ENCODE data around the gene RBM34. TPM values are rescaled to one million over a fixed set of nuclear protein-coding genes. Genes with fewer than 3 reads are reported as not detected.
"Not testable (repeated sequence)": the region's sequence is repeated elsewhere in the genome, so short reads cannot be mapped to it uniquely, and the experiment has no call there.

RBM34 gene
- total RNA-seq, 4 donors from 2014 or later: 13.1 to 56.7 (median 29.7) TPM

DNA sequence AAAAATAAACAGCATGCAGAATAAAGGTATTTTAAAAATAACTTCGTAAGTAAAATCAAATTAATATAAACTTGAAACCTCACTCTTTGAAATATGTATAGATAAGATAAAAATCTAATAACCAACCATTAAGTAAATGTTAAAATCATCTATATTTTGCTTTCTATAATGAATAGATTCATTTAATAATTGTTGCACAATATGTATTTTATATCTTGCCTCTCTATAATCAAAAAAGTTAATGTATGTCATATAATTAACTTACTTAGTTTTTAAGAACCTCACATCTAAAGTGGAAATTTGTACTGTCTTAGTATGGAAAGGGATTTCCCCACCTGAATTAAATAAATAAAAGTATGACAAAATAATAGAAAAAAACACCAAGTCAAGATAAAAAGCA lies 42.4 kb upstream of the RBM34 start:
- TF ChIP-seq CTCF (IDR thresholded peaks at IDR 0.05) (no peak), POLR2A (IDR thresholded peaks at IDR 0.05) (no peak), POLR2AphosphoS5 (IDR thresholded peaks at IDR 0.05) (no peak), EP300 (IDR thresholded peaks at IDR 0.05; ENCODE audit: low read depth) (no peak)
- in situ Hi-C loops (cut with MboI; ENCODE audit: low pct_ligation_motif_present in 1 of 4, low pct_unique_long_range_greater_than_20kb in 1 of 4, low sequenced_read_pairs in 3 of 4): no loop called here

DNA sequence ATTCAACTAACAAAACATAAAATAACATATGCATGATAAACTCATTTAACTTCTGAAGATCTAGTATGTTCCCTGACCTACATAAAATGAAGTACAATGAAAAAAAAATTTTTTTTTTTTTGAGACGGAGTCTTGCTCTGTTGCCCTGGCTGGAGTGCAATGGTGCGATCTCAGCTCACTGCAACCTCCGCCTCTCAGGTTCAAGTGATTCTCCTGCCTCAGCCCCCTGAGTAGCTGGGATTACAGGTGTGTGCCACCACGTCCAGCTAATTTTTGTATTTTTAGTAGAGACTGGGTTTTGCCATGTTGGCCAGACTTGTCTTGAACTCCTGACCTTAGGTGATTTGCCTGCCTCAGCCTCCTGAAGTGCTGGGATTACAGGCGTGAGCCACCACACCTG lies 41.4 kb upstream of the RBM34 start:
- WGBS, 2 donors (ENCODE audit: low coverage in 1 of 2): 96% methylated on average over 5 of the region's 5 CpGs; no CpG with 5 or more reads in 1 of the 2 donors
- intact Hi-C loops (cut with DNase I; ENCODE audit: low total_unique reads); H3K27ac ChIP-seq; H3K4me3 ChIP-seq; H3K36me3 ChIP-seq; H3K9me3 ChIP-seq; H3K27me3 ChIP-seq; in situ Hi-C loops (cut with MboI; ENCODE audit: low pct_ligation_motif_present in 1 of 4, low pct_unique_long_range_greater_than_20kb in 1 of 4, low sequenced_read_pairs in 3 of 4); H3K4me1 ChIP-seq; DNase-seq: not testable (repeated sequence)

More for the DNA sequence above, 42.4 kb upstream of the RBM34 start:
- 93 to 94% methylated on average over 1 of the region's 1 CpG for WGBS, 2 donors (ENCODE audit: low coverage in 1 of 2)
- no peak overlapping the region for H3K4me3 ChIP-seq
- H3K9me3 ChIP-seq: no peaks in the 10 kb centered on the region
- no peaks in the 10 kb centered on the region for H3K27me3 ChIP-seq
- intact Hi-C loops (cut with DNase I; ENCODE audit: low total_unique reads): no loop called here
- DNase-seq: no peak
- H3K4me1 ChIP-seq: no peaks in the 10 kb centered on the region
- H3K27ac ChIP-seq: no peak overlapping the region
- H3K36me3 ChIP-seq: peaks cover 0 to 5% (median 2%) of the 10 kb centered on the region in 4 donors

DNA sequence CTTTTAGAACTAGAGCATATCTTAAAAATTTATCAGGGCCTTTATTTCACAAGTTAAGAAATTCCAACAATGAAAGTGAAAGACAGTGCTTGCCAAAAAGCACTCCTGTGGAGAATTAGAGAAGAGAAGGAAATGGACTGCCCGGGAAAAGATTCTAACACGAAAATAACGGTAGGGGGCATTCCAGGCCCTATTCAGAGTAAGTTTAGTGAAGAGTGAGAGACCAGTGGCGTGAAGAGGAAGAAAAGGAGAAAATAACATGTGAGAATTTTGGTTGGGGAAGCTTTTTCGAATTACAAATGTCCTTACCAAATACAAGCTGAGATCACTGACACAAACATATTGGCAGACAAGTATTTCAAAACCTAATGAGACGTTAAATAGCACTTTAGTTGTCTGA lies 38.4 kb upstream of the RBM34 start:
- DNase-seq: no peak
- no peak overlapping the region for H3K27ac ChIP-seq

DNA sequence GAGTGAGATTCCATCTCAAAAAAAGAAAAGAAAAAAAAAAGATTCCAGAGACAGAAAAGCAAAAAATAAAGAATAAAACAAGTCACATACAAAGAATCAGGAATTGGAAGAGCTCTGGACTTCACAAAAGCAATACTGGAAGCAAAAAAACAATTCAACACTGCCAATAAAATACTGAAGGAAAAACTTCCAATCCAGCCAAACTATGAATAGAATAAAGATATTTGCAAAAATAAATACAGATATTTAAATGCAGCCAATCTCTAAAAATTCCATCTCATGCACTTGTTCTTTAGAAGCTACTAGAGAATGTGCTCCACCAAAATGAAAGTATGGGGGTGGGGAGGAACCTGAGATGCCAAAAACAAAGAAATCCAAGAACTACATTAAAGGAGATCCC lies 29.4 kb upstream of the RBM34 start:
- no peak for DNase-seq
- Histone ChIP-seq H3K27ac (no peak overlapping the region), H3K4me3 (no peak overlapping the region), H3K36me3 (peaks cover 0 to 26% (median 11%) of the 10 kb centered on the region in 4 donors), H3K9me3 (no peaks in the 10 kb centered on the region), H3K27me3 (no peaks in the 10 kb centered on the region), H3K4me1 (no peaks in the 10 kb centered on the region)
- intact Hi-C loops (cut with DNase I; ENCODE audit: low total_unique reads): no loop called here
- TF ChIP-seq POLR2AphosphoS5 (IDR thresholded peaks at IDR 0.05) (no peak), CTCF (IDR thresholded peaks at IDR 0.05) (no peak), POLR2A (IDR thresholded peaks at IDR 0.05) (no peak), EP300 (IDR thresholded peaks at IDR 0.05; ENCODE audit: low read depth) (no peak)
- in situ Hi-C loops (cut with MboI; ENCODE audit: low pct_ligation_motif_present in 1 of 4, low pct_unique_long_range_greater_than_20kb in 1 of 4, low sequenced_read_pairs in 3 of 4): no loop called here

More for the DNA sequence above, 38.4 kb upstream of the RBM34 start:
- intact Hi-C loops (cut with DNase I; ENCODE audit: low total_unique reads): no loop called here
- H3K27me3 ChIP-seq: no peaks in the 10 kb centered on the region
- H3K36me3 ChIP-seq: peaks cover 0 to 23% (median 8%) of the 10 kb centered on the region in 4 donors
- in situ Hi-C loops (cut with MboI; ENCODE audit: low pct_ligation_motif_present in 1 of 4, low pct_unique_long_range_greater_than_20kb in 1 of 4, low sequenced_read_pairs in 3 of 4): no loop called here
- no peaks in the 10 kb centered on the region for H3K9me3 ChIP-seq
- WGBS, 2 donors (ENCODE audit: low coverage in 1 of 2): 68 to 72% methylated on average over 6 of the region's 6 CpGs
- no peak for TF ChIP-seq CTCF (IDR thresholded peaks at IDR 0.05)
- no peak for TF ChIP-seq POLR2AphosphoS5 (IDR thresholded peaks at IDR 0.05)
- TF ChIP-seq EP300 (IDR thresholded peaks at IDR 0.05; ENCODE audit: low read depth): no peak
- TF ChIP-seq POLR2A (IDR thresholded peaks at IDR 0.05): no peak
- H3K4me1 ChIP-seq: no peaks in the 10 kb centered on the region
- no peak overlapping the region for H3K4me3 ChIP-seq

DNA sequence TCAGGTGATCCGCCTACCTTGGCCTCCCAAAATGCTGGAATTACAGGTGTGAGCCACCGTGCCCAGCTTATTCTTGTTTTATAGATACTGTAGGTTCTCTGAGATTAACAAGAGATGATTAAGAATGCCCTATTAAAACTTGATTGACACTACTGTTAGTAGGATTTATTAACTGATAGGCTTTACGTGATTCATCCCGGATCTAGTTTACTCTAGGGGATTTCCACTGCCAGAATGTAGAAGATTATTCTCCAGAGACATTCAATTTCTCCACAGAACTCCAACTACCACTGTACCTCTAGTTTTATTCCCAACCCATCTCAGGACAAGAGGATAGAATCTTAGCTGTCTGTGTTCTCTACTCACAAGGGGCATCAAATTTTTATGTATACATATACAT lies 26.3 kb upstream of the RBM34 start:
- Histone ChIP-seq H3K36me3 (peaks cover 0 to 19% (median 3%) of the 10 kb centered on the region in 4 donors), H3K27ac (no peak overlapping the region), H3K4me1 (no peaks in the 10 kb centered on the region), H3K9me3 (no peaks in the 10 kb centered on the region), H3K4me3 (no peak overlapping the region), H3K27me3 (no peaks in the 10 kb centered on the region)
- WGBS, 2 donors (ENCODE audit: low coverage in 1 of 2): 94 to 95% methylated on average over 4 of the region's 4 CpGs
- no peak for DNase-seq
- intact Hi-C loops (cut with DNase I; ENCODE audit: low total_unique reads): no loop called here
- TF ChIP-seq POLR2A (IDR thresholded peaks at IDR 0.05) (no peak), POLR2AphosphoS5 (IDR thresholded peaks at IDR 0.05) (no peak), CTCF (IDR thresholded peaks at IDR 0.05) (no peak), EP300 (IDR thresholded peaks at IDR 0.05; ENCODE audit: low read depth) (no peak)
- in situ Hi-C loops (cut with MboI; ENCODE audit: low pct_ligation_motif_present in 1 of 4, low pct_unique_long_range_greater_than_20kb in 1 of 4, low sequenced_read_pairs in 3 of 4): no loop called here

All from transverse colon (tissue), 4 donors.